B cell (primary cell): ENCODE data around the gene SIK3. TPM values are rescaled to one million over a fixed set of nuclear protein-coding genes. Genes with fewer than 3 reads are reported as not detected.

Source experiments
- ATAC-seq: fragments of 200-7000 bp; cut with Tn5 transposase; one replicate; pipeline ENCODE4 v1.10.0; 2021; ENCODE audit warnings: low read depth, mild to moderate bottlenecking, moderate number of reproducible peaks, moderate library complexity
- CTCF ChIA-PET: fragments of 350-600 bp; sonication (Branson Sonifier 250); formaldehyde crosslinking; loops from one replicate; lab custom pipeline; 2021; ENCODE audit warnings: antibody characterized with exemption, inconsistent platforms; lab: Charles Lee
- POLR2A ChIA-PET: fragments of 350-600 bp; sonication (Branson Sonifier 250); formaldehyde crosslinking; loops from one replicate; lab custom pipeline; 2021; ENCODE audit warnings: antibody characterized with exemption; lab: Charles Lee
- DNase-seq: peaks from one replicate; pipeline ENCODE4 v3.0.0; 2013
- H2AFZ ChIP-seq: 2 replicates; pipeline ENCODE4 v1.6.1; 2012; ENCODE audit warnings: mild to moderate bottlenecking, low read depth, low read length; ENCODE audit not compliant: insufficient read depth, poor library complexity, severe bottlenecking
- H3K27ac ChIP-seq, 2 donors: 1 replicate in 1 of 2; 2 replicates in 1 of 2; pipeline ENCODE4 v1.5.1; 2012 to 2013; ENCODE audit warnings: low read length in 2 of 2, mild to moderate bottlenecking in 2 of 2, moderate library complexity in 1 of 2
- H3K27me3 ChIP-seq, 4 experiments: fragments of 200-600 bp in 1 of 4; sonication (generic) in 1 of 4; replicated peaks in 1 of 4; 1 replicate in 2 of 4; 2 replicates in 2 of 4; pipeline versions ENCODE4 v1.6.1 to v1.7.0; 2013 to 2016; ENCODE audit warnings: low read length in 3 of 4, mild to moderate bottlenecking in 2 of 4, mixed read lengths in 1 of 4, moderate library complexity in 1 of 4; ENCODE audit not compliant: insufficient read depth in 4 of 4, control insufficient read depth in 3 of 4; ENCODE audit errors: control extremely low read depth in 1 of 4
- H3K36me3 ChIP-seq, 2 experiments: replicated peaks in 1 of 2; 1 replicate in 1 of 2; 2 replicates in 1 of 2; pipeline versions ENCODE4 v1.6.1 to v1.7.1; 2013; ENCODE audit warnings: low read length in 1 of 2; ENCODE audit not compliant: insufficient read depth in 2 of 2, control insufficient read depth in 1 of 2; ENCODE audit errors: control extremely low read depth in 1 of 2, extremely low read depth in 1 of 2
- H3K4me1 ChIP-seq, 2 donors: fragments of 200-600 bp in 1 of 2; sonication (generic) in 1 of 2; 1 replicate in 1 of 2; 2 replicates in 1 of 2; pipeline versions ENCODE4 v1.5.1 to v1.6.1; 2013 to 2017; ENCODE audit warnings: low read length in 2 of 2; ENCODE audit not compliant: control insufficient read depth in 2 of 2, insufficient read depth in 2 of 2
- H3K4me2 ChIP-seq: replicated peaks from 2 replicates; pipeline ENCODE3; 2012; ENCODE audit warnings: mild to moderate bottlenecking, low read depth, low read length; ENCODE audit not compliant: poor library complexity, severe bottlenecking
- H3K4me3 ChIP-seq, 5 experiments: fragments of 200-600 bp in 1 of 5; sonication (generic) in 1 of 5; 1 replicate in 3 of 5; 2 replicates in 2 of 5; pipeline versions ENCODE4 v1.5.1 to v1.7.0; 2011 to 2016; ENCODE audit warnings: low read length in 4 of 5, mild to moderate bottlenecking in 4 of 5, low read depth in 2 of 5, control low read depth in 1 of 5, moderate library complexity in 1 of 5; ENCODE audit not compliant: insufficient read depth in 1 of 5; ENCODE audit errors: control extremely low read depth in 1 of 5, extremely low read depth in 1 of 5
- H3K79me2 ChIP-seq: fragments of 200-600 bp; sonication (generic); one replicate; pipeline ENCODE4 v1.6.0; 2016; ENCODE audit warnings: low read length; ENCODE audit not compliant: control insufficient read depth, insufficient read depth
- H3K9ac ChIP-seq: fragments of 200-600 bp; sonication (generic); 2 replicates; pipeline ENCODE4 v1.6.1; 2017; ENCODE audit warnings: mild to moderate bottlenecking, low read length, moderate library complexity
- H3K9me3 ChIP-seq, 3 donors: one replicate each; pipeline versions ENCODE4 v1.6.1 to v1.7.1; 2013; ENCODE audit warnings: low read length in 2 of 3; ENCODE audit not compliant: control insufficient read depth in 2 of 3, insufficient read depth in 1 of 3; ENCODE audit errors: control extremely low read depth in 1 of 3
- H4K20me1 ChIP-seq: 2 replicates; pipeline ENCODE4 v1.6.0; 2012; ENCODE audit warnings: mild to moderate bottlenecking, low read length; ENCODE audit not compliant: insufficient read depth, control insufficient read depth, poor library complexity, severe bottlenecking
- H3K27ac Mint-ChIP-seq: one replicate; pipeline ENCODE4 v1.8.0; 2021; ENCODE audit warnings: mixed read lengths
- H3K27me3 Mint-ChIP-seq: one replicate; pipeline ENCODE4 v1.8.0; 2021; ENCODE audit warnings: mixed read lengths
- H3K4me1 Mint-ChIP-seq: one replicate; pipeline ENCODE4 v1.8.0; 2021; ENCODE audit warnings: mixed read lengths
- H3K4me3 Mint-ChIP-seq: one replicate; pipeline ENCODE4 v1.8.0; 2021; ENCODE audit warnings: mixed read lengths
- H3K9me3 Mint-ChIP-seq: one replicate; pipeline ENCODE4 v1.8.0; 2022; ENCODE audit warnings: mixed read lengths; ENCODE audit not compliant: insufficient read depth
- CTCF ChIP-seq: fragments of 200-600 bp; IDR thresholded peaks from one replicate; pipeline ENCODE4 v1.8.0; 2022; ENCODE audit warnings: antibody characterized with exemption, mild to moderate bottlenecking
- EZH2 ChIP-seq: IDR thresholded peaks from 2 replicates; pipeline ENCODE4 v1.6.1; 2012; ENCODE audit warnings: borderline replicate concordance, low read depth, mild to moderate bottlenecking, moderate library complexity, low read length; ENCODE audit not compliant: insufficient read depth, poor library complexity, severe bottlenecking
- WGBS: methylation state at CpG from one replicate; pipeline ENCODE4 v1.1.5; 2013; ENCODE audit warnings: missing lambda C conversion rate; ENCODE audit not compliant: insufficient coverage; 5-methylcytosine and 5-hydroxymethylcytosine counted together
- intact Hi-C: fragments of 100-400 bp; cut with micrococcal nuclease; formaldehyde crosslinking; loops from one replicate; pipeline ENCODE4 v1.10.0; 2022
- polyA plus RNA-seq: library from polyadenylated mRNA; depleted of rRNA; stranded (reverse); fragments of >200 nt; gene quantifications from 2 replicates; pipeline ENCODE4 v1.2.3, GENCODE V29; 2012
- total RNA-seq, 2 donors: library from RNA; stranded (reverse); fragments of 120-200 nt in 1 of 2; gene quantifications; 1 replicate in 1 of 2; 2 replicates in 1 of 2; pipeline versions ENCODE4 v1.2.3 to v1.2.4, GENCODE V29; 2013 to 2022

Gene SIK3
- total and polyA plus RNA-seq, 2 donors (not counting 1 experiment from before 2014, with no cell fraction given), result 36.5 to 180 TPM

GRCh38 chr11:116794851-116795250 lies 303.4 kb downstream of the SIK3 start:
- Histone ChIP-seq H3K9me3 (no peaks in the 10 kb centered on the region), H4K20me1 (no peaks in the 10 kb centered on the region), H3K27ac (no peak overlapping the region), H3K36me3 (no peaks in the 10 kb centered on the region), H3K79me2 (no peaks in the 10 kb centered on the region), H2AFZ (no peak overlapping the region), H3K4me2 (no peak overlapping the region), H3K4me3 (no peak overlapping the region), H3K4me1 (peaks cover 6 to 9% of the 10 kb centered on the region in 2 donors), H3K9ac (no peak overlapping the region), H3K27me3 (peaks cover 0 to 10% (median 2%) of the 10 kb centered on the region in 4 experiments)
- no peaks in the 10 kb centered on the region for H3K9me3 Mint-ChIP-seq
- peaks cover 5% of the 10 kb centered on the region for H3K4me1 Mint-ChIP-seq
- intact Hi-C loops, result loop anchor here (10.0 kb wide), 1 partner anchor 80 kb away; no protein-coding TSS in a partner anchor
- ChIA-PET CTCF (interaction anchor here (1.6 kb wide), 1 partner anchor 304 kb away, joined by 4 read pairs; no protein-coding TSS in a partner anchor), POLR2A (no interaction called here)
- no peak overlapping the region for H3K4me3 Mint-ChIP-seq
- WGBS, result 95% methylated on average over 2 of the region's 2 CpGs
- ATAC-seq (no peak), DNase-seq (no peak)
- TF ChIP-seq EZH2, result no peak
- no peak for TF ChIP-seq CTCF
- H3K27me3 Mint-ChIP-seq, result peaks cover 27% of the 10 kb centered on the region
- H3K27ac Mint-ChIP-seq, result no peak overlapping the region

- no peaks in the 10 kb centered on the region for H3K9me3 Mint-ChIP-seq
- Histone ChIP-seq H3K4me1 (peaks cover 6 to 9% of the 10 kb centered on the region in 2 donors), H3K4me2 (no peak overlapping the region), H3K79me2 (no peaks in the 10 kb centered on the region), H2AFZ (no peak overlapping the region), H3K27ac (no peak overlapping the region), H3K9me3 (no peaks in the 10 kb centered on the region), H3K4me3 (no peak overlapping the region), H3K36me3 (no peaks in the 10 kb centered on the region), H3K27me3 (peaks cover 0 to 10% (median 0%) of the 10 kb centered on the region in 4 experiments), H3K9ac (no peak overlapping the region), H4K20me1 (no peaks in the 10 kb centered on the region)
- intact Hi-C loops, result loop anchor here (10.0 kb wide), 1 partner anchor 81 kb away; no protein-coding TSS in a partner anchor
- no peak overlapping the region for H3K27ac Mint-ChIP-seq
- CTCF ChIA-PET, result interaction anchor here (1.6 to 7.1 kb wide), 2 partner anchors 305 to 312 kb away, joined by 4 to 80 read pairs; no protein-coding TSS in a partner anchor
- H3K4me1 Mint-ChIP-seq, result peaks cover 7% of the 10 kb centered on the region
- POLR2A ChIA-PET, result interaction anchor here (0.6 kb wide), 1 partner anchor 312 kb away, joined by 4 read pairs; no protein-coding TSS in a partner anchor
- ATAC-seq (no peak), DNase-seq (no peak)
- H3K4me3 Mint-ChIP-seq, result no peak overlapping the region
- H3K27me3 Mint-ChIP-seq, result peaks cover 18% of the 10 kb centered on the region
- no CpG with 5 or more reads among the region's 1 CpG for WGBS
- TF ChIP-seq CTCF (no peak), EZH2 (no peak)
Measured at GRCh38 chr11:116793772-116794097, 304.5 kb downstream of the SIK3 start.
